Mesenteric fat pad (tissue), 1 donor: ENCODE data around the gene DOCK3. TPM values are rescaled to one million over a fixed set of nuclear protein-coding genes. Genes with fewer than 3 reads are reported as not detected.
"Not testable (repeated sequence)": the region's sequence is repeated elsewhere in the genome, so short reads cannot be mapped to it uniquely, and the experiment has no call there.

Experiments
- DNase-seq: peaks from one replicate; pipeline ENCODE4 v3.0.0-alpha.2; 2020; ENCODE audit warnings: low spot score
- total RNA-seq: library from RNA; stranded (reverse); fragmentation: NEBNext Ultra II Directional; extraction: Animal tissue kit (Norgen Biotek cat#: 25700); gene quantifications from one replicate; pipeline ENCODE4 v1.2.1, GENCODE V29; 2021
- donor health status: DM: yes; HTN: yes; CAD: no.

The DOCK3 gene
- total RNA-seq, 1 donor from 2014 or later, result 0.51 TPM

GRCh38 chr3:50675179-50676030 is 678 bp downstream of the DOCK3 start:
- DNase-seq, result no peak

- DNase-seq, result no peak
Observed at GRCh38 chr3:50676031-50676705, 1.4 kb downstream of the DOCK3 start.

- DNase-seq, result no peak
Observed at GRCh38 chr3:50687127-50687751, 12.5 kb downstream of the DOCK3 start.

GRCh38 chr3:50687916-50688315 is 13.2 kb downstream of the DOCK3 start:
- no peak for DNase-seq

DNA sequence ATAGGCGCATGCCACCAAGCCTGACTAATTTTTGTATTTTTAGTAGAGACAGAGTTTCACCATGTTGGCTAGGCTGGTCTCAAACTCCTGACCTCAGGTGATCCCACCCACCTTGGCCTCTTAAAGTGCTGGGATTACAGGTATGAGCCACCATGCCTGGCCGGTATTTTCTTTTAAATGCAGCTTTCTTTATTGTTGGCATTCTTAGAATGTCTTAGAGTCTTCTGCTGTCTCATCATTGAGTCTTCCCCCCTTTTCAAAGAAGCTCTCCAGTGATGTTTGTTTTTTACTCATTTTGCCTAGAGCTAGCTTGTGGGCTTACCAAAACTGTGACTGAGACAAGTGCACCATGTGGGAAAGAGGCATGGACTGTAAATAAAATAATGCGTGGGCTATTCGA is 13.9 kb downstream of the DOCK3 start:
- DNase-seq, result not testable (repeated sequence)

- DNase-seq, result no peak
Observed at GRCh38 chr3:50689558-50689957, 14.8 kb downstream of the DOCK3 start.

DNA sequence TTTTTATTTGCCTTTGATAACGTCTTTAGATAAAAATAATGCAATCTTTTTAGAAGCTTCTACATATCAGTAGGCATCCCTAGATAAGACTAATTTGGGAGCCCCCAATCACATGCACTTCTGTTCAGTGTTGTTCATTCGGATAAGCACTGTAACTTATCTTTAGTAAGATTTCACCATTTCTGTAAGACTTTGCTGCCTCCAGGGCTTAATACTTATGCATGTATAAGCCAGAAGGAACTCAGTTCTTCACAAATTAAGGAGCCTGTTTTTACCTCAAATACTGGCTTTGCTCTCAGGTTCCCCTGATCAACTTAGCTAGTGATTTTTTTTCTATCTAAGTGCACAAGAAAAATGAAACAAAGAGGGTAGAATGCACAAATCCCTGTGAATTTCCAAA is 20.3 kb downstream of the DOCK3 start:
- no peak for DNase-seq

DNA sequence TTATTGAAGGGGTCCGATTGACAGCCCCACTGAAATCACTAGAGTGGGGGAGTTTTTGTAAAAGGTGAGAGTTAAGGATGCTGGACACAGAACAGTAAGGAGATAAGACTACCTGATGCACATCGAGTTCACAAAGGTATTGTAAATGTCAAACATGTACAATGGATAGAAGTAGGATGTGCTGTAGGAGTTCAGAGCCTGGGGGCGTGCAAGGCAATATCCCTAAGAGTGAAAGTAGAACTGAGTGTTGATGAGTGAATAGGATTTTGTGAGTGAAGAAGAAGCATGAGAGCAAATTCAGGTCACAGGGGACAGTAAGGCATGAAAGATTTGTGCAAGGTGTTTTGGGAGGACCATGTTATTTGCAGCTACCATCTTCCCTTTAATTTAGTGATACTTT is 21.5 kb downstream of the DOCK3 start:
- no peak for DNase-seq

DNA sequence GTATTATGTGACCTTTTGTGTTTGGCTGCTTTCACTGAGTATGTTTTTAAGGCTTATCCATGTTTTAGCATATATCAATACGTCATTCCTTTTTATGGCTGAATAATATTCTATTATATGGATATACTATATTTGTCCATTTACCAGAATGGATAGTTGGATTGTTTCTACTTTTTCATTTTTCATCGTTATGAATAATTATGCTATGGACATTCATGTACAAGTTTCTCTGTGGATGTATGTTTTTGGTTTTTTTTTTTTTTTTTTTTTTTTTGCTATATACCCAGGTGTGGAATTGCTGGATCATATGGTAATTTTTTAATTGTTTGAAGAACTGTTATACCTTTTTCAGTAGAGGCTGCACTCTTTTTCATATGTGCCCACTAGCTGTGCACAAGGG is 23.5 kb downstream of the DOCK3 start:
- no peak for DNase-seq

DNA sequence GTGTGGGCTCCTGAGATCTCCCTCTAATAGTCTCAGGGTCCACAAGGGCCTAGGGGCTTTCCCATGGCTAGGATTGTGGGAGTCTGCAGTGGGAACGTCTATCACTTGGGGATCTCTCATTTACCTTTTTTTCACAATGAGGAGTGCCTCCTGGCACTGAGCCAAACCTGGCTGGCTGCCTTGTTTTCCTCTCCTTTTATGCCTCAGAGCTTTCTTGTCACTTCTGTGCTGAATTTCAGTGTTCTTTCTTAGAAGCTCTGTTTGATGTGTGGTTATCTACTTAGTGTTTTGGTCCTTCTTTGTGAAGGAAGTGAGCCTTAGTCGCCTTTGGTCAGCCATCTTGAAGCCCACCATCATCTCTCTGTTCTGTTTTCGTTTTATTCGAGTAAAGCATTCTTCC is 33.9 kb downstream of the DOCK3 start:
- no peak for DNase-seq

GRCh38 chr3:50714946-50715345 is 40.2 kb downstream of the DOCK3 start:
- no peak for DNase-seq

- no peak for DNase-seq
Observed at GRCh38 chr3:50724831-50725230, 50.1 kb downstream of the DOCK3 start.

GRCh38 chr3:50734985-50735384 is 60.3 kb downstream of the DOCK3 start:
- DNase-seq, result no peak

GRCh38 chr3:50737193-50737905 is 62.6 kb downstream of the DOCK3 start:
- DNase-seq, result no peak

DNA sequence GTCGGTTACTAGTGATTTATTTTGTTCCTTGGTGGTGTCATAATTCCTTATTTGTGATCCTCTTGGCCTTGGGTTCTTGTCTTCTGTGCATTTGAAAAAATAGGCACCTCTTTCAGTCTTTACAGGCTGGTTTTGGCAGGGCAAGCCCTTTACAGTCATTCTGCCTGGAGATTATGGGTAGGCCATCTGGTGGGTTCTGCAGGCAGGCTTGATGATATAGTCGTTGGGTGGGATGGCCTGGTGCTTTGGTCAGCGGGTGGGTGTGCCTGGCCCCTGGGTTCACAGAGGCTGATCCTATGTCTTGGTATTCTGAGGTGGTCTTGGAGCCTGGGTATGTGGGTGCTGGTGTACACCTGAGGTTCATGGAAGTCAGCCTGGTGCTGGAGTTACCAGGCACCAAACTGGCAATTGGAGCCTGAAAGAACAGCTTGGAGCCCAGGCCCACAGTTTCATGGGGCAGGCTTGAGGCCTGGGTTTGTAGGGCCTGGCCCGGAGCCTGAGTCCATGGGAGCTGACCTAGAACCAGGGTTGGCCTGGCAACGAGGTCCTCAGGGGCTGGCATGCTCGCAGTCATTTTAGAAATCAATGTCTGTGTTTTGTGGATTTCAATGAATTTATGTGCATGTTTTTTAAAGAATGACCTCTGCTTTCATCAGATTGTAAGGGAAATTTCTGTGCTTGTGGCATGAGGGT is 63.3 kb downstream of the DOCK3 start:
- DNase-seq, result no peak

DNA sequence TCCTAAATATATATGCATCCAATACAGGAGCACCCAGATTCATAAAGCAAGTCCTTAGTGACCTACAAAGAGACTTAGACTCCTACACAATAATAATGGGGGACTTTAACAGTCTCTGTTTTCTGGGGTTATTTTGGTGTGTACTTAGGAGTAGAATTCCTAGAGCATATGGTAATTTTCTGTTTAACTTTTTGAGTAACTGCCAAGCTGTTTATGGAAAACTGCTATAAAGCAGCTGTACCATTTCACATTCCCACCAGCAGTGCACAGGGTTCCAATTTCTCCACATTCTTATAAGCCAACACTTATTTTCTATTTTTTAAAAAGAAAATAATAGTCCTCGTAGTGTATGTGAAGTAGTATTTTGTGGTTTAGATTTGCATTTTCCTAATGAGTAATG is 68.9 kb downstream of the DOCK3 start:
- DNase-seq, result no peak

DNA sequence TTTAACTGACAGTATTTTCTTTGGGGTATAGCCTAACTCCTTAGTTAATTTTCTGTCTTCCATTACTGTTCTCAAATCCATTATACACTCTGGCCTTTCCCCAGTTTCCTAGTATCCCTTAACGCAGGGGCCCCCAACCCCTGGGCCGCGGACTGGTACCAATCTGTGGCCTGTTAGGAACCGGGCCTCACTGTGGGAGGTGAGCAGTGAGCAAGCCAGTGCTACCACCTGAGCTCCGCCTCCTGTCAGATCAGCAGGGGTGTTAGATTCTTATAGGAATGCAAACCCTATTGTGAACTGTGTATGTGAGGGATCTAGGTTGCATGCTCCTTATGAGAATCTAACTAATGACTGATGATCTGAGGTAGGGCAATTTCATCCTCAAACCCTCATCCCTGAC is 75.1 kb downstream of the DOCK3 start:
- DNase-seq, result no peak

DNA sequence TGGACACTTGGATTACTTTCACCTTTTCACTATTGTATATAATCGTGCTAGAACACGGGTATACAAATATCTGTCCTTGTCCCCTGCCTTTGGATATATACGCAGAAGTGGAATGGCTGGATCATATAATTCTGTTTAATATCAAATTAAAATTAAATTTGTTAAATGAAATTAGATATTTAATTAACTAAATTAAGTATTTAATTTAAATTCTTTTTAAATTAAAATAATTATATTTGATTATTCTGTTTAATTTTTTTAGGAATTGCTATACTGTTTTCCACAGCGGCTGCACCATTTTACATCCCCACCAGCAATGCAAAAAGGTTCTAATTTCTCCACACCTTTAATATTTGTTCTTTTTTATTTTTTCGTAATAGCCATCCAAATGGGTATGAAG is 84.3 kb downstream of the DOCK3 start:
- DNase-seq, result no peak

DNA sequence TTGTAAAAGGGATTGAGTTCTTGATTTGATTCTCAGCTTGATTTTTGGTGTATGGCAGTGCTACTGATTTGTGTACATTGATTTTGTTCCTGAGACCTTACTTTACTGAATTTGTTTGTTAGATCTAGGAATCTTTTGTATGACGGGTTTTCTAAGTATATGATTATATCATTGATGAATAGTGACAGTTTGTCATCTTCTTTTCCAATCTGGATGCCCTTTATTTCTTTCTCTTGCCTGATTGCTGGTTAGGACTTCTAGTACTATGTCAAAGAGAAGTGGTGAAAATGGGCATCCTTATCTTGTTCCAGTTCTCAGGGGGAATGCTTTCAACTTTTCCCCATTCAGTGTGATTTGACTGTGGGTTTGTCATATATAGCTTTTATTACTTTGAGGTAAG is 103.0 kb downstream of the DOCK3 start:
- DNase-seq, result no peak

DNA sequence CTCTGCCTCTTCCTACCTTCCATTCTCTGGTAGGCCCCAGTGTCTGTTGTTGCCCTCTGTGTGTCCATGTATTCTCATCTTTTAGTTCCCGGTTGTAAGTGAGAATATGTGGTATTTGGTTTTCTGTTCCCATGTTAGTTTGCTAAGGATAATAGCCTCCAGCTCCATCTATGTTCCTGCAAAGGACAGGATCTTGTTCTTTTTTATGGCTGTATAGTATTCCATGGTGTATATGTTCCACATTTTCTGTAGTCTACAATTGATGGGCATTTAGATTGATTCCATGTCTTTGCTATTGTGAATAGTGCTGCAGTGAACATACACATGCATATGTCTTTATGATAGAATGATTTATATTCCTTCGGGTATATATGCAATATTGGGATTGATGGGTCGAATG is 107.0 kb downstream of the DOCK3 start:
- DNase-seq, result not testable (repeated sequence)

DNA sequence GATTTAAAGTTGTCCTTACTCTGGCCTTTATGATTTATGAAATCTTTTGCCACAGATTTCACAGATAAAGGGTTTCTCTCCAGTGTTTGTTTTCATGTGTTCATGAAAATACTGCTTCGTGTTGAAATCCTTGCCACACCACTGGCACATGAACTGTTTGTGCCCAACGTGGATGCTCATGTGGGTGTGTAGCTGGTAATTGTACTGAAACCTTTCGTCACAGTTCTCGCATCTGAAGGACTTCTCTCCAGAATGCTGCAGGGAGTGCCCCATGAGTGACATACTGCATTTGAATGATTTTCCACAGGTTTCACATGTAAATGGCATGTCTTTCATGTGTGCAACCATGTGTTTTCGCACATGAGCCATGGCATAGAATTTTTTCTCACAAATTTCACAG is 111.9 kb downstream of the DOCK3 start:
- no peak for DNase-seq
